ENCODE data around the gene TJAP1.
"Not testable (repeated sequence)": the region's sequence is repeated elsewhere in the genome, so short reads cannot be mapped to it uniquely, and the experiment has no call there.

The TJAP1 gene

GRCh38 chr6:43452896-43453295 lies 24.5 kb upstream of the TJAP1 start:
- no peak for DNase-seq (ENCODE audit: low read depth in 2 of 2)

GRCh38 chr6:43453831-43454230 lies 23.5 kb upstream of the TJAP1 start:
- DNase-seq (ENCODE audit: low read depth in 2 of 2) = no peak

- DNase-seq (ENCODE audit: low read depth in 2 of 2) = peak; percentile 40 to 45
Measured at GRCh38 chr6:43454290-43454695, 23.1 kb upstream of the TJAP1 start.

- DNase-seq (ENCODE audit: low read depth in 2 of 2) = peak in 1 of 2 donors; percentile 22
Measured at GRCh38 chr6:43454696-43455530, 22.5 kb upstream of the TJAP1 start.

- DNase-seq (ENCODE audit: low read depth in 2 of 2) = peak; percentile 61 to 65
Measured at GRCh38 chr6:43455531-43456428, 21.6 kb upstream of the TJAP1 start, which contains the start of gene DLK2. DLK2 (minus strand) TSS chr6:43455548; CDS start chr6:43454825, 723 bp downstream.

GRCh38 chr6:43457643-43458042 lies 19.7 kb upstream of the TJAP1 start:
- no peak for DNase-seq (ENCODE audit: low read depth in 2 of 2)

GRCh38 chr6:43458154-43458553 lies 19.2 kb upstream of the TJAP1 start:
- DNase-seq (ENCODE audit: low read depth in 2 of 2) = not testable (repeated sequence)

- no peak for DNase-seq (ENCODE audit: low read depth in 2 of 2)
Measured at GRCh38 chr6:43459535-43459934, 17.8 kb upstream of the TJAP1 start.

GRCh38 chr6:43460032-43460431 lies 17.3 kb upstream of the TJAP1 start:
- no peak for DNase-seq (ENCODE audit: low read depth in 2 of 2)

- no peak for DNase-seq (ENCODE audit: low read depth in 2 of 2)
Measured at GRCh38 chr6:43461936-43462335, 15.4 kb upstream of the TJAP1 start.

GRCh38 chr6:43464337-43464736 lies 13.0 kb upstream of the TJAP1 start:
- no peak for DNase-seq (ENCODE audit: low read depth in 2 of 2)

GRCh38 chr6:43465948-43466347 lies 11.4 kb upstream of the TJAP1 start:
- no peak for DNase-seq (ENCODE audit: low read depth in 2 of 2)

GRCh38 chr6:43467265-43467664 lies 10.1 kb upstream of the TJAP1 start:
- not testable (repeated sequence) for DNase-seq (ENCODE audit: low read depth in 2 of 2)

- no peak for DNase-seq (ENCODE audit: low read depth in 2 of 2)
Measured at GRCh38 chr6:43467752-43468151, 9.6 kb upstream of the TJAP1 start.

- DNase-seq (ENCODE audit: low read depth in 2 of 2) = no peak
Measured at GRCh38 chr6:43468240-43468639, 9.1 kb upstream of the TJAP1 start.

GRCh38 chr6:43468748-43469681 lies 8.4 kb upstream of the TJAP1 start:
- no peak for DNase-seq (ENCODE audit: low read depth in 2 of 2)

GRCh38 chr6:43469947-43470346 lies 7.4 kb upstream of the TJAP1 start:
- no peak for DNase-seq (ENCODE audit: low read depth in 2 of 2)

- DNase-seq (ENCODE audit: low read depth in 2 of 2) = no peak
Measured at GRCh38 chr6:43471399-43471798, 6.0 kb upstream of the TJAP1 start.

- DNase-seq (ENCODE audit: low read depth in 2 of 2) = no peak
Measured at GRCh38 chr6:43472515-43472914, 4.9 kb upstream of the TJAP1 start.

- DNase-seq (ENCODE audit: low read depth in 2 of 2) = no peak
Measured at GRCh38 chr6:43475516-43475915, 1.9 kb upstream of the TJAP1 start.

- DNase-seq (ENCODE audit: low read depth in 2 of 2) = no peak
Measured at GRCh38 chr6:43476746-43477145, 624 bp upstream of the TJAP1 start.

GRCh38 chr6:43478008-43478372 lies 620 bp downstream of the TJAP1 start:
- DNase-seq (ENCODE audit: low read depth in 2 of 2) = no peak
